Uterus (tissue), 4 donors: Measurements from ENCODE around the gene NMD3. TPM values are rescaled to one million over a fixed set of nuclear protein-coding genes. Genes with fewer than 3 reads are reported as not detected.

Experiments used
- DNase-seq, 2 donors: peaks; one replicate each; pipeline ENCODE4 v3.0.0-alpha.2; 2019 to 2020
- H3K27ac ChIP-seq, 2 donors: fragments of 200-600 bp; sonication (generic); 1 replicate in 1 of 2; 2 replicates in 1 of 2; pipeline ENCODE4 v1.5.1; 2016 to 2018
- H3K27me3 ChIP-seq, 2 donors: fragments of 200-600 bp; sonication (generic); one replicate each; pipeline ENCODE4 v1.5.1; 2018 to 2019; ENCODE audit warnings: control low read depth in 1 of 2
- H3K36me3 ChIP-seq, 2 donors: fragments of 200-600 bp; sonication (generic); one replicate each; pipeline ENCODE4 v1.5.1; 2019; ENCODE audit warnings: control low read depth in 1 of 2
- H3K4me1 ChIP-seq, 2 donors: fragments of 200-600 bp; sonication (generic); one replicate each; pipeline ENCODE4 v1.5.1; 2018 to 2019; ENCODE audit warnings: control low read depth in 1 of 2
- H3K4me3 ChIP-seq, 2 donors: fragments of 200-600 bp; sonication (generic); 1 replicate in 1 of 2; 2 replicates in 1 of 2; pipeline ENCODE4 v1.5.1; 2018 to 2019; ENCODE audit warnings: mild to moderate bottlenecking in 1 of 2
- H3K9me3 ChIP-seq, 2 donors: fragments of 200-600 bp; sonication (generic); one replicate each; pipeline ENCODE4 v1.5.1; 2019; ENCODE audit warnings: control low read depth in 1 of 2
- POLR2A ChIP-seq, 2 donors: fragments of 450-650 bp; IDR thresholded peaks; one replicate each; pipeline ENCODE4 v1.6.1; 2016; ENCODE audit warnings: antibody characterized with exemption in 2 of 2, mild to moderate bottlenecking in 1 of 2, moderate library complexity in 1 of 2
- intact Hi-C: fragments of 100-400 bp; cut with DNase I; formaldehyde crosslinking; loops from one replicate; pipeline ENCODE4 v1.15.1; 2023; ENCODE audit warnings: low total_unique reads
- total RNA-seq, 4 donors: library from RNA; depleted of rRNA in 3 of 4; stranded (reverse); fragments of >200 nt in 3 of 4; gene quantifications; one replicate each; pipeline versions ENCODE4 v1.1.0 to v1.2.4, GENCODE V29; 2014 to 2023
- TF ChIP-seq, protein P1 (sequence below), 4 experiments: fragments of 200-600 bp in 2 of 4; fragments of 450-650 bp in 2 of 4; sonication (generic) in 2 of 4; IDR thresholded peaks; one replicate each; pipeline ENCODE4 v1.5.1; 2016 to 2019; ENCODE audit warnings: antibody characterized with exemption in 4 of 4, mild to moderate bottlenecking in 2 of 4, moderate library complexity in 1 of 4
- donor health status: DM: yes; HTN: yes; CAD: no.

NMD3 gene
- total RNA-seq, 4 donors from 2014 or later, result 13.8 to 141 (median 62.4) TPM

DNA sequence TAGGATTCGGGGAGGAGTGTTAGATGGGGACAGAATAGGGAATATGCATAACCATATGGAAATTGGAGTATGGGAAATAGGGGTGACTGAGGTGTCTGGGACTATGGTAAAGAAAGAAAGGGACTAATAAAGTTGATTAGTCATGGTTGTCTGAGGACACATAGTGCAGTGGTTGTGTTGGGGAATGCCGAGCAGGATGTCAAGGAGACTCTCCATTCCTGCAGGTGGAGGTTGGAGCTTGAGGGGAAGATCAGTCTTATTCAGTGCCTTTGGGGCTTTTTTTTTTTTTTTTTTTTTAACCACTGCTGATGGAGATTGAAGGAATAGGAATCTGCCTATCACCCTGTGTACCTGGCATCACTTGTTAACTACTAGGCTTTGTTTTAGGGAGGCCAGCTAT, 10.8 kb downstream of the NMD3 start:
- Histone ChIP-seq H3K27me3 (no peaks in the 10 kb centered on the region), H3K36me3 (no peaks in the 10 kb centered on the region), H3K9me3 (no peaks in the 10 kb centered on the region), H3K4me3 (no peak overlapping the region), H3K4me1 (no peaks in the 10 kb centered on the region), H3K27ac (no peak overlapping the region)
- no peak for DNase-seq
- intact Hi-C loops, result no loop called here
- TF ChIP-seq, protein P1, sequence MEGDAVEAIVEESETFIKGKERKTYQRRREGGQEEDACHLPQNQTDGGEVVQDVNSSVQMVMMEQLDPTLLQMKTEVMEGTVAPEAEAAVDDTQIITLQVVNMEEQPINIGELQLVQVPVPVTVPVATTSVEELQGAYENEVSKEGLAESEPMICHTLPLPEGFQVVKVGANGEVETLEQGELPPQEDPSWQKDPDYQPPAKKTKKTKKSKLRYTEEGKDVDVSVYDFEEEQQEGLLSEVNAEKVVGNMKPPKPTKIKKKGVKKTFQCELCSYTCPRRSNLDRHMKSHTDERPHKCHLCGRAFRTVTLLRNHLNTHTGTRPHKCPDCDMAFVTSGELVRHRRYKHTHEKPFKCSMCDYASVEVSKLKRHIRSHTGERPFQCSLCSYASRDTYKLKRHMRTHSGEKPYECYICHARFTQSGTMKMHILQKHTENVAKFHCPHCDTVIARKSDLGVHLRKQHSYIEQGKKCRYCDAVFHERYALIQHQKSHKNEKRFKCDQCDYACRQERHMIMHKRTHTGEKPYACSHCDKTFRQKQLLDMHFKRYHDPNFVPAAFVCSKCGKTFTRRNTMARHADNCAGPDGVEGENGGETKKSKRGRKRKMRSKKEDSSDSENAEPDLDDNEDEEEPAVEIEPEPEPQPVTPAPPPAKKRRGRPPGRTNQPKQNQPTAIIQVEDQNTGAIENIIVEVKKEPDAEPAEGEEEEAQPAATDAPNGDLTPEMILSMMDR (IDR thresholded peaks at IDR 0.05), result no peak
- no peak for TF ChIP-seq POLR2A (IDR thresholded peaks at IDR 0.05)

DNA sequence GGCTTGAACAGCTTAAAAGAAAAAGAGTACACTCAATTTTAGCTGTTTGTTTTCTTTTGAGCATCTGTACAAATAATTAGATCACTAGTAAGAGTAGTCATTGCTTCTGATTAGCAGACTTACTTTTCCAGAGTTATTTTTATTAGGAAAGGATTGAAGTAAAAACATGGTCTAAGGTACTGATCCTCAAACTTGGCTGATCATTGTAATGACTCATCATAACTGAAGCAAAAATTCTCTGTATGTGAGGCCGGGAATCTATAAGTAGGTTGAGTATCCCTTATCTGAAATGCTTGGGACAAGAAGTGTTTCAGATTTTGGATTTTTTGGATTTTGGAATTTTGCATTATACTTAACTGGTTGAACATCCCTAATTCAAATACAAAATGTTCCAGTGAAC, 12.4 kb downstream of the NMD3 start:
- Histone ChIP-seq H3K36me3 (no peaks in the 10 kb centered on the region), H3K27me3 (no peaks in the 10 kb centered on the region), H3K9me3 (no peaks in the 10 kb centered on the region), H3K27ac (no peak overlapping the region), H3K4me3 (no peak overlapping the region), H3K4me1 (no peaks in the 10 kb centered on the region)
- TF ChIP-seq, protein P1 (IDR thresholded peaks at IDR 0.05), result no peak
- no peak for TF ChIP-seq POLR2A (IDR thresholded peaks at IDR 0.05)
- intact Hi-C loops, result no loop called here
- DNase-seq, result no peak

DNA sequence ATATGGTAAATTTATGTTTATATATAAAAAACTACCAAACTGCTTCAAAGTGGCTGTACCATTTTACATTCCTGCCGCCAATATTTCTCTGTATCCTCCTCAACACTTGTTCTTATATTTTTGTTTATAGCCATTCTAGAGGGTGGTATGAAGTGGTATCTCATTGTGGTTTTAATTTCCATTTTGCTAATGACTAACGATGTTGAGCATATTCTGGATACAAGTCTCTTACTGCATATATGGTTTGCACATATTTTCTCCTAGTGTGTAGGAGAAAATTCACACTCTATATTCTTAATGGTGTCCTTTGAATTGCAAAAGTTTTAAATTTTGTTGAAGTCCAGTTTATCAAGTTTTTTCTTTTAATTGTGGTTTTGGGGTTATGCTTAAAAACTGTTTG, 15.1 kb downstream of the NMD3 start:
- intact Hi-C loops, result no loop called here
- H3K4me1 ChIP-seq, result no peaks in the 10 kb centered on the region
- no peak overlapping the region for H3K4me3 ChIP-seq
- DNase-seq, result no peak
- H3K9me3 ChIP-seq, result no peaks in the 10 kb centered on the region
- no peaks in the 10 kb centered on the region for H3K36me3 ChIP-seq
- H3K27ac ChIP-seq, result no peak overlapping the region
- TF ChIP-seq, protein P1 (IDR thresholded peaks at IDR 0.05), result no peak
- TF ChIP-seq POLR2A (IDR thresholded peaks at IDR 0.05), result no peak
- no peaks in the 10 kb centered on the region for H3K27me3 ChIP-seq

DNA sequence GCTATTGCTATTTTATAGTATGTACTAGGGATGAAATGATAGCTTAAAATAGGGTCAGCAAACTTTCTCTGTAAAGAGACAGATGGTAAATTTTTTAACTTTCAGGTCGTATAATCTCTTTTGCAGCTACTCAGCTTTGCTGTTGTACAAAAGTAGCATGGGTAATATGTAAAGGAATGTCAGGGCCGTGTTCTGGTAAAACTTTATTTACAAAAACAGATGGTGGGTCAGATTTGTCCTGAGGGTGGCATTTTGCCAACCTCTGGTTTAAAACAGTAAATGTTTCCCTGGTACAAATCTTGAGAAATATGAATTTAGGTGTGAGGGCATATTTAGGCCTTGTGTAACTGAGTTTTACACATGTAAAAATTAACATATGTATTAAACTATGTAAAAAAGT, 18.6 kb downstream of the NMD3 start:
- no peaks in the 10 kb centered on the region for H3K27me3 ChIP-seq
- no peak for TF ChIP-seq POLR2A (IDR thresholded peaks at IDR 0.05)
- TF ChIP-seq, protein P1 (IDR thresholded peaks at IDR 0.05), result no peak
- H3K4me3 ChIP-seq, result no peak overlapping the region
- no peaks in the 10 kb centered on the region for H3K36me3 ChIP-seq
- H3K27ac ChIP-seq, result no peak overlapping the region
- no peaks in the 10 kb centered on the region for H3K4me1 ChIP-seq
- H3K9me3 ChIP-seq, result no peaks in the 10 kb centered on the region
- DNase-seq, result no peak
- intact Hi-C loops, result no loop called here

DNA sequence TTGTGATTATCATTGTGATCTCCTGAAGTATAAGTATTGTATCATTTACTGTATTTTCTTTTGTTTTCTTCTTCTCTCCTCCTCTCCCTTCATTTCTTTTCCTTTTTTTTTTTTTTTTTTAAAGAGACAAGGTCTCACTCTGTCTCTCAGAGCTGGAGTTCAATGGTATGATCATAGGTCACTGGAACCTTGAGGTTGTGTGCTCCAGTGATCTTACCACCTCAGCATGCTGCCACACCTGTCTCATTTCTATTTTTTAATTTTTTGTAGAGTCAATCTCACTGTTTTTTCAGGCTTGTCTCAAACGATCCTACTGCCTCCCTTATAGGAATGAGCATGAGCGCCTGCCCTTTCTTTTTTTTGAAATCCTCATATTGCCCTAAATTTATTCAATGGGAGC, 23.4 kb downstream of the NMD3 start:
- DNase-seq, result no peak

More for the DNA sequence above, 23.4 kb downstream of the NMD3 start:
- H3K27ac ChIP-seq, result no peak overlapping the region
- peaks cover 0 to 1% of the 10 kb centered on the region in 2 donors for H3K36me3 ChIP-seq
- H3K9me3 ChIP-seq, result no peaks in the 10 kb centered on the region
- H3K4me1 ChIP-seq, result no peaks in the 10 kb centered on the region
- no peaks in the 10 kb centered on the region for H3K27me3 ChIP-seq
- no peak for TF ChIP-seq POLR2A (IDR thresholded peaks at IDR 0.05)
- TF ChIP-seq, protein P1 (IDR thresholded peaks at IDR 0.05), result no peak
- intact Hi-C loops, result no loop called here
- no peak overlapping the region for H3K4me3 ChIP-seq
